IPS-NIHi11 (cell line): ENCODE measurements around the gene ANKAR.
"Not testable (repeated sequence)": the region's sequence is repeated elsewhere in the genome, so short reads cannot be mapped to it uniquely, and the experiment has no call there.

Experiments used
- DNase-seq: peaks from one replicate; pipeline ENCODE4 v3.0.0; 2012; ENCODE audit warnings: mixed read lengths, low spot score

Gene ANKAR

GRCh38 chr2:189658306-189659212, 15.9 kb upstream of the ANKAR start:
- DNase-seq = no peak

GRCh38 chr2:189659734-189660133, 14.7 kb upstream of the ANKAR start:
- no peak for DNase-seq

GRCh38 chr2:189660803-189661147, 13.7 kb upstream of the ANKAR start:
- DNase-seq = no peak

- DNase-seq = peak; percentile 97
These were observed 13.1 kb upstream of the ANKAR start, which contains the start of gene ASNSD1 for GRCh38 chr2:189661148-189661956. TSS of gene ASNSD1 (plus strand) at chr2:189661459. CDS start at chr2:189666133, 4,674 bp downstream.

- DNase-seq = no peak
These were observed 12.5 kb upstream of the ANKAR start for GRCh38 chr2:189661957-189662321.

- DNase-seq = no peak
These were observed 11.7 kb upstream of the ANKAR start for GRCh38 chr2:189662669-189663226.

- not testable (repeated sequence) for DNase-seq
These were observed 11.2 kb upstream of the ANKAR start for GRCh38 chr2:189663319-189663718.

- no peak for DNase-seq
These were observed 4.6 kb upstream of the ANKAR start for GRCh38 chr2:189669913-189670312.

GRCh38 chr2:189673661-189674373, 653 bp upstream of the ANKAR start:
- no peak for DNase-seq

- no peak for DNase-seq
These were observed 2.0 kb downstream of the ANKAR start for GRCh38 chr2:189676471-189676870.

GRCh38 chr2:189679226-189679625, 4.8 kb downstream of the ANKAR start:
- DNase-seq = no peak

GRCh38 chr2:189681203-189681602, 6.7 kb downstream of the ANKAR start:
- DNase-seq = no peak

- no peak for DNase-seq
These were observed 7.4 kb downstream of the ANKAR start for GRCh38 chr2:189681903-189682302.

- no peak for DNase-seq
These were observed 8.9 kb downstream of the ANKAR start for GRCh38 chr2:189683348-189683747.

- no peak for DNase-seq
These were observed 10.3 kb downstream of the ANKAR start for GRCh38 chr2:189684811-189685210.

- DNase-seq = no peak
These were observed 11.2 kb downstream of the ANKAR start for GRCh38 chr2:189685540-189686229.

GRCh38 chr2:189687796-189688195, 13.3 kb downstream of the ANKAR start:
- not testable (repeated sequence) for DNase-seq

GRCh38 chr2:189696223-189696622, 21.8 kb downstream of the ANKAR start:
- no peak for DNase-seq

- DNase-seq = peak; percentile 69
These were observed 23.8 kb downstream of the ANKAR start for GRCh38 chr2:189698020-189698887.

- no peak for DNase-seq
These were observed 26.2 kb downstream of the ANKAR start for GRCh38 chr2:189700681-189701080.
